K562 (cell line): Measurements from ENCODE around the gene SMIM10L2A. TPM values are rescaled to one million over a fixed set of nuclear protein-coding genes. Genes with fewer than 3 reads are reported as not detected.

ENCODE experiments used
- ATAC-seq: fragments of 200-7000 bp; cut with Tn5 transposase; 3 replicates; pipeline ENCODE4 v1.9.1; 2020; ENCODE audit warnings: moderate library complexity
- BruUV-seq: library from RNA; stranded (reverse); fragments of 400-500 nt; replicated peaks from 2 replicates; lab custom pipeline; 2021; lab: Mats Ljungman, UMichigan
- CTCF ChIA-PET: fragments of 300-600 bp; formaldehyde crosslinking; extraction: SDS; loops from one replicate; lab custom pipeline; 2021; ENCODE audit warnings: low intra/inter-chr PET ratio; lab: Yijun Ruan, JAX
- POLR2A ChIA-PET: fragments of 300-600, 350-650 bp; sonication (Branson Sonifier 250); formaldehyde crosslinking; extraction: SDS; loops from one replicate; lab custom pipeline; 2021; ENCODE audit warnings: antibody characterized with exemption, inconsistent platforms; lab: Yijun Ruan, JAX
- DNase-seq, 4 experiments: peaks; one replicate each; pipeline versions ENCODE4 v3.0.0 to v3.0.0-alpha.2; 2011 to 2018; ENCODE audit warnings: low spot score in 3 of 4, mixed read lengths in 3 of 4; ENCODE audit errors: extremely low read depth in 1 of 4
- FAIRE-seq: peaks from 2 replicates; lab custom pipeline; 2011; peaks lifted over from hg19 to GRCh38; lab: Jason Lieb, UNC
- H2AFZ ChIP-seq: 2 replicates; pipeline ENCODE4 v1.6.0; 2011; ENCODE audit warnings: low read depth, low read length, control low read depth, inconsistent platforms
- H3K27ac ChIP-seq: fragments of 200-600 bp; 3 replicates; pipeline ENCODE4 v1.8.0; 2011; ENCODE audit warnings: low read depth, mild to moderate bottlenecking, control low read depth, inconsistent platforms, low read length, moderate library complexity, mixed read lengths; ENCODE audit errors: extremely low read depth
- H3K27me3 ChIP-seq, 2 experiments: fragments of 300-600 bp in 1 of 2; 2 replicates in 1 of 2; 3 replicates in 1 of 2; pipeline versions ENCODE4 v1.6.0 to v1.8.0; 2011; ENCODE audit warnings: inconsistent platforms in 2 of 2, low read length in 2 of 2, mild to moderate bottlenecking in 1 of 2, mixed read lengths in 1 of 2, moderate library complexity in 1 of 2; ENCODE audit not compliant: control insufficient read depth in 2 of 2, insufficient read depth in 2 of 2
- H3K36me3 ChIP-seq: fragments of 300-600 bp; 3 replicates; pipeline ENCODE4 v1.8.0; 2011; ENCODE audit warnings: mild to moderate bottlenecking, low read length, inconsistent platforms; ENCODE audit not compliant: control insufficient read depth, insufficient read depth
- H3K4me1 ChIP-seq, 2 experiments: fragments of 200-600 bp in 1 of 2; replicated peaks in 1 of 2; 2 replicates in 1 of 2; 3 replicates in 1 of 2; pipeline versions ENCODE4 v1.5.1 to v1.8.0; 2011; ENCODE audit warnings: inconsistent platforms in 2 of 2, low read length in 2 of 2, mild to moderate bottlenecking in 1 of 2, mixed read lengths in 1 of 2, moderate library complexity in 1 of 2; ENCODE audit not compliant: control insufficient read depth in 2 of 2, insufficient read depth in 2 of 2
- H3K4me2 ChIP-seq: 2 replicates; pipeline ENCODE4 v1.6.1; 2011; ENCODE audit warnings: low read length, control low read depth, inconsistent platforms, mixed read lengths; ENCODE audit not compliant: insufficient read depth
- H3K4me3 ChIP-seq: fragments of 200-600 bp; sonication (generic), shearing (Covaris generic); 2 replicates; pipeline ENCODE4 v1.5.1; 2016; ENCODE audit warnings: control low read depth, inconsistent platforms
- H3K79me2 ChIP-seq: fragments of 200-600 bp; 3 replicates; pipeline ENCODE4 v1.8.0; 2011; ENCODE audit warnings: low read length, inconsistent platforms; ENCODE audit not compliant: control insufficient read depth, insufficient read depth
- H3K9ac ChIP-seq, 2 experiments: 2 replicates each; pipeline versions ENCODE4 v1.6.0 to v1.6.1; 2011; ENCODE audit warnings: low read depth in 2 of 2, low read length in 2 of 2, control low read depth in 1 of 2, inconsistent platforms in 1 of 2, mild to moderate bottlenecking in 1 of 2, mixed read lengths in 1 of 2; ENCODE audit not compliant: insufficient read depth in 1 of 2
- H3K9me1 ChIP-seq: one replicate; pipeline ENCODE4 v1.6.0; 2011; ENCODE audit warnings: inconsistent platforms, mild to moderate bottlenecking, low read length, moderate library complexity; ENCODE audit not compliant: control insufficient read depth, insufficient read depth
- H3K9me3 ChIP-seq: replicated peaks from 2 replicates; pipeline ENCODE4 v1.5.1; 2011; ENCODE audit warnings: low read depth, low read length, inconsistent platforms; ENCODE audit not compliant: control insufficient read depth, insufficient read depth
- H4K20me1 ChIP-seq: replicated peaks from 2 replicates; pipeline ENCODE4 v1.6.1; 2011; ENCODE audit warnings: low read length, inconsistent platforms, mixed read lengths; ENCODE audit not compliant: control insufficient read depth, insufficient read depth
- ATF7 ChIP-seq: fragments of 450-650 bp; IDR thresholded peaks from 2 replicates; pipeline ENCODE4 v1.7.1; 2014; ENCODE audit warnings: mild to moderate bottlenecking, moderate library complexity
- BHLHE40 ChIP-seq: IDR thresholded peaks from 2 replicates; pipeline ENCODE4 v1.6.1; 2011; ENCODE audit warnings: low read length, improper control_type of control experiment
- CBFA2T3 ChIP-seq: fragments of 450-650 bp; IDR thresholded peaks from 2 replicates; pipeline ENCODE4 v1.6.1; 2017
- ETS2 ChIP-seq: IDR thresholded peaks from 2 replicates; pipeline ENCODE4 v1.6.1; 2016; ENCODE audit warnings: borderline replicate concordance, missing genetic modification characterization, mild to moderate bottlenecking, moderate library complexity, missing compliant biosample characterization; ENCODE audit not compliant: poor library complexity, severe bottlenecking
- EWSR1 ChIP-seq: fragments of 450-650 bp; IDR thresholded peaks from 2 replicates; pipeline ENCODE4 v1.6.1; 2018; ENCODE audit warnings: borderline replicate concordance, mild to moderate bottlenecking, low read depth, moderate library complexity; ENCODE audit not compliant: partially characterized antibody
- GTF2E2 ChIP-seq: fragments of 200-800 bp; sonication (Bioruptor generic); IDR thresholded peaks from 2 replicates; pipeline ENCODE4 v1.6.1; 2016; ENCODE audit warnings: missing genetic modification characterization, missing compliant biosample characterization
- POLR3A ChIP-seq: IDR thresholded peaks from 2 replicates; pipeline ENCODE4 v1.6.1; 2011; ENCODE audit warnings: borderline replicate concordance, mild to moderate bottlenecking, moderate library complexity; ENCODE audit not compliant: insufficient read length, insufficient read depth; ENCODE audit errors: extremely low read depth
- PRPF4 ChIP-seq: fragments of 200-400 bp; formaldehyde crosslinking; IDR thresholded peaks from one replicate; pipeline ENCODE4 v1.6.1; 2017; ENCODE audit warnings: low read length, low read depth, mild to moderate bottlenecking; ENCODE audit not compliant: insufficient read depth, poor library complexity, severe bottlenecking
- SAP30 ChIP-seq: fragments of 200-600 bp; sonication (generic); IDR thresholded peaks from 2 replicates; pipeline ENCODE4 v1.6.1; 2012; ENCODE audit warnings: borderline replicate concordance, low read depth, mild to moderate bottlenecking, moderate library complexity, low read length, control low read depth, inconsistent platforms; ENCODE audit not compliant: insufficient read depth, poor library complexity, severe bottlenecking
- VEZF1 ChIP-seq: fragments of 200-800 bp; sonication (Bioruptor generic); IDR thresholded peaks from 2 replicates; pipeline ENCODE4 v1.6.1; 2017; ENCODE audit warnings: missing genetic modification characterization, missing compliant biosample characterization
- XRCC3 ChIP-seq: fragments of 450-650 bp; IDR thresholded peaks from 2 replicates; pipeline ENCODE4 v1.6.1; 2017; ENCODE audit warnings: mild to moderate bottlenecking, moderate library complexity
- ZNF311 ChIP-seq: fragments of 250-450 bp; sonication (Bioruptor Pico); IDR thresholded peaks from 2 replicates; pipeline ENCODE4 v1.4.0; 2020; ENCODE audit warnings: mild to moderate bottlenecking, moderate library complexity
- WGBS: fragments of 100-300 bp; shearing (Covaris generic); methylation state at CpG from one replicate; pipeline ENCODE4 v1.1.6; 2016; ENCODE audit warnings: low coverage, mixed read lengths; ENCODE audit not compliant: insufficient coverage; ENCODE audit errors: missing lambda C conversion rate; 5-methylcytosine and 5-hydroxymethylcytosine counted together
- in situ Hi-C: fragments of 300-500 bp; cut with MboI; formaldehyde crosslinking; loops from 4 replicates; pipeline ENCODE4 v1.15.0; 2018; ENCODE audit warnings: inconsistent platforms, mixed read lengths
- intact Hi-C: fragments of 100-400 bp; cut with micrococcal nuclease; formaldehyde crosslinking; loops from 2 replicates; pipeline ENCODE4 v1.14.2; 2022
- polyA plus RNA-seq, 8 experiments: library from polyadenylated mRNA; depleted of rRNA in 4 of 8; stranded (reverse) in 5 of 8; unstranded in 3 of 8; fragments of >200 nt; fragmentation: Nextera tagmentation in 2 of 8; fragmentation: Illumina TruSeq in 1 of 8; extraction: Ambion mirVana in 2 of 8; extraction: Trizol in 1 of 8; gene quantifications; 2 replicates each; pipeline versions ENCODE4 v1.2.1 to v1.2.3, GENCODE V29; 2011 to 2014; ENCODE audit warnings: inconsistent platforms in 1 of 8, missing spikeins in 1 of 8
- total RNA-seq, 7 experiments: library from RNA; depleted of rRNA in 6 of 7; stranded (reverse); fragments of >200 nt in 6 of 7; fragmentation: Illumina TruSeq in 2 of 7; extraction: Trizol in 2 of 7; gene quantifications; 2 replicates each; pipeline versions ENCODE4 v1.2.1 to v1.2.3, GENCODE V29; 2011 to 2021; ENCODE audit warnings: low replicate concordance in 1 of 7
- TF ChIP-seq, protein P1 (sequence below): sonication (generic); formaldehyde crosslinking; IDR thresholded peaks from 2 replicates; pipeline ENCODE4 v1.8.0; 2022; ENCODE audit warnings: missing genetic modification reagents, mild to moderate bottlenecking, borderline replicate concordance
- TF ChIP-seq, protein P2 (sequence below): fragments of 250-450 bp; sonication (Bioruptor Pico); IDR thresholded peaks from 2 replicates; pipeline ENCODE4 v1.8.0; 2022; ENCODE audit warnings: moderate library complexity, mild to moderate bottlenecking, inconsistent platforms

Gene SMIM10L2A
- total and polyA plus RNA-seq, 9 of the 15 experiments (the other 6 are each of a cell fraction or from before 2014, with no cell fraction given) = 0.03 to 0.14 (median 0.09) TPM; not detected in 2

- Histone ChIP-seq H3K36me3 (no peaks in the 10 kb centered on the region), H3K4me2 (no peak overlapping the region), H3K27me3 (no peaks in the 10 kb centered on the region; a peak in 1 of 5 replicates), H3K9ac (no peak overlapping the region), H3K9me1 (no peaks in the 10 kb centered on the region), H3K9me3 (no peaks in the 10 kb centered on the region), H2AFZ (no peak overlapping the region), H3K4me3 (no peak overlapping the region), H3K27ac (no peak overlapping the region), H4K20me1 (no peaks in the 10 kb centered on the region), H3K79me2 (no peaks in the 10 kb centered on the region), H3K4me1 (no peaks in the 10 kb centered on the region)
- ChIA-PET CTCF (no interaction called here), POLR2A (no interaction called here)
- no peak for FAIRE-seq
- no peak for ATAC-seq
- 2% methylated on average over 7 of the region's 7 CpGs for WGBS
- TF ChIP-seq XRCC3 (no peak), GTF2E2 (tag) (no peak), SAP30 (no peak)
- DNase-seq = no peak
- intact Hi-C loops = no loop called here
- no TSS peak for BruUV-seq
- in situ Hi-C loops = no loop called here
These were observed 30.0 kb upstream of the SMIM10L2A start for GRCh38 chrX:135391734-135392133.

GRCh38 chrX:135393051-135393450 lies 28.7 kb upstream of the SMIM10L2A start:
- Histone ChIP-seq H3K9ac (no peak overlapping the region), H3K9me3 (no peaks in the 10 kb centered on the region), H3K4me3 (no peak overlapping the region), H3K27ac (no peak overlapping the region), H3K79me2 (no peaks in the 10 kb centered on the region), H3K4me1 (no peaks in the 10 kb centered on the region), H2AFZ (no peak overlapping the region), H3K36me3 (no peaks in the 10 kb centered on the region), H3K9me1 (no peaks in the 10 kb centered on the region), H3K27me3 (no peaks in the 10 kb centered on the region; a peak in 1 of 5 replicates), H4K20me1 (no peaks in the 10 kb centered on the region), H3K4me2 (no peak overlapping the region)
- ChIA-PET POLR2A (no interaction called here), CTCF (no interaction called here)
- no TSS peak for BruUV-seq
- DNase-seq (no peak), FAIRE-seq (no peak), ATAC-seq (no peak)
- 14% methylated on average over 5 of the region's 5 CpGs for WGBS
- intact Hi-C loops (no loop called here), in situ Hi-C loops (no loop called here)
- TF ChIP-seq ZNF311 (CRISPR knock-in tag) (no peak), EWSR1 (no peak), ETS2 (tag) (no peak), POLR3A (no peak), BHLHE40 (no peak), PRPF4 (no peak), ATF7 (no peak), CBFA2T3 (no peak), VEZF1 (CRISPR knock-in tag) (no peak)
- TF ChIP-seq, protein P1, sequence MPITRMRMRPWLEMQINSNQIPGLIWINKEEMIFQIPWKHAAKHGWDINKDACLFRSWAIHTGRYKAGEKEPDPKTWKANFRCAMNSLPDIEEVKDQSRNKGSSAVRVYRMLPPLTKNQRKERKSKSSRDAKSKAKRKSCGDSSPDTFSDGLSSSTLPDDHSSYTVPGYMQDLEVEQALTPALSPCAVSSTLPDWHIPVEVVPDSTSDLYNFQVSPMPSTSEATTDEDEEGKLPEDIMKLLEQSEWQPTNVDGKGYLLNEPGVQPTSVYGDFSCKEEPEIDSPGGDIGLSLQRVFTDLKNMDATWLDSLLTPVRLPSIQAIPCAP (CRISPR knock-in tag) = no peak
- TF ChIP-seq, protein P2, sequence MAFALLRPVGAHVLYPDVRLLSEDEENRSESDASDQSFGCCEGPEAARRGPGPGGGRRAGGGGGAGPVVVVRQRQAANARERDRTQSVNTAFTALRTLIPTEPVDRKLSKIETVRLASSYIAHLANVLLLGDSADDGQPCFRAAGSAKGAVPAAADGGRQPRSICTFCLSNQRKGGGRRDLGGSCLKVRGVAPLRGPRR (CRISPR knock-in tag) = no peak
